GM21717 (cell line): ENCODE results near the gene CD200.

Experiments used
- ATAC-seq: cut with Tn5 transposase; IDR thresholded peaks from one replicate; pipeline ENCODE4 v1.9.1; 2021; ENCODE audit warnings: mild to moderate bottlenecking, moderate library complexity; ENCODE audit not compliant: unreplicated experiment

Gene CD200

GRCh38 chr3:112331851-112332250, 1.1 kb upstream of the CD200 start:
- no peak for ATAC-seq

GRCh38 chr3:112333381-112334317, 693 bp downstream of the CD200 start:
- ATAC-seq = no peak

DNA sequence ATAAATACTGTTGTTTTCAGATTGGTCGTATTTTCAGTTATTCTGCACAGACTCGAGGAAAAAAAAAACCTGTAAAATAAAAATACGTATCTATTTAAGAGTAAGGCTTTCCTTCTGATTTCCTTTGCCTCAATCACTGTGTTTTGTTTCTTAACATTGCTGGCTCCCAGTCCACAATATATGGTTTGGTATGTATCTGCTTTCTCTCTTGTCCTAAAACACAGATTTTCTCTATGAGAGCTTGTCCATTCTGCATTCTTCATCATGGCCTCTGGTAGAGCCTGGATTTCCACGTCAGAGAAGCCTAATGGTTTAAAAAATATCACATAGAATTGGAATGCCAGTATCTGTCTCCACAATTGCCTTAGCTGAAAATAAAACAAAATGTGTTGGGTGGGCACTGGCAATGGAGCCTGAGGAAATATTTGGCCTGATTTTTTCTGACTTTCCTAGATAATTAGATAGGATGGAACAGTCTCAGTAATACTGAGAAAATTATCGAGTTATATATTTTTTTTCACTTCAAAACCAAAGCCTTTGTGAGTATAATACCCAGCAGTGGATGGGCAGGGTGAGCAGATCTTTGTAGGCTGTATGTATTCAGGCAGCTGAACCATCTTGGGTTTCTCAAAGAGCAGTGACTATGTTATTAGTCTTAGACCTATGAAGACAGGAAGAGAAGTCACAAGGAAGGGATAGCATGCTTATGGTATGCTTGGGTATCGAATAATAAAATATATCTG, 1.9 kb downstream of the CD200 start:
- no peak for ATAC-seq

DNA sequence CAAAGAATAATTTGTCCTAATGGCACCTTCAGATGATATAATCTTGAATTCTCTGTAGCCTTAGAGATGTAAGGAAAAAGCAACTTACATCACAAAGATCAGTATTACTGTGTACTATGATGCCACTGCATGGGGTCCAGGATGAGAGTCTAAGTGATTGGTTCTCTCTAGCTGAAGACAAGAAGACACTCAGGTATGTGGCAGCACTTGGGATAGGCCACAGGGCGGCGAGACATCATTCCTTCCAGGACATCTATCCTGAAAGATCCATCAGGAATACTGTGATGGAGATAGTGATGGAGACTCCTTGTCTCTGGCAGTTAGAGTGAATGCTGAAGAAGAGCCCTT, 2.5 kb downstream of the CD200 start:
- no peak for ATAC-seq

GRCh38 chr3:112338021-112338726, 5.2 kb downstream of the CD200 start:
- ATAC-seq = no peak

DNA sequence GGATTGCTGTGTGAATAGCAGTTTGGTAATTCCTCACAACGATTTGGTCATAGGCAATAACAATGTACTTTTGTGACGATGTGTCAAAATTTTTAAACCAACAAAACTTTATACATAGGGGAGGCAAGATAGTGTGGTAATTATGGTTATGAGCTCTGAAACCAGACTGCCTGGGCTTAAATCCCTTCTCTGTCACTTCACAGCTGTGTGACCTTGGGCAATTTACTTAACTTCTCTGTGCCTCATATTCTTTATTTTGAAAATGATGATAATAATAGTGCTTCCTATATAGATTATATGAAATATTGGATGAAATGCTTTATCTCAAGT, 5.7 kb downstream of the CD200 start:
- ATAC-seq = no peak

GRCh38 chr3:112339134-112339533, 6.2 kb downstream of the CD200 start:
- no peak for ATAC-seq

DNA sequence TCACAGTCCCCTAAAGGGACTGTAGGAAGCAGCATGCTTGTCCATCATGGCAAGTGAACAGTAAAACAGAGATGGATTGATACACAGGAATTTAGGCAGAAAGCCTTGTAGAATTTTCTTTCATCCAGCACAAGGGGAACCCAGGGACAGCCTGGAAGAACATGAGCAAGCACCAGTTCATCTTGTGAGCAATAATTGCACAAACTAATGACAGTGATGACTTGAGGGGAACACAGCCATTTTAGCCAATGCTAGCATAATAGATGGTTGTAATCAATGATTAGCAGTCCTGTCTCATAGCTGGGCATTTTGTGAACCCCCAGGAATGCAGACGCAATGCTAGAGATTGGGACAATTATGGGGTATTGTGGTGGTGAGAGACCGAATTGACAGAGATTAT, 6.7 kb downstream of the CD200 start:
- no peak for ATAC-seq

GRCh38 chr3:112341386-112341785, 8.4 kb downstream of the CD200 start:
- ATAC-seq = no peak

- ATAC-seq = no peak
Observed at GRCh38 chr3:112345681-112346080, 12.7 kb downstream of the CD200 start.

DNA sequence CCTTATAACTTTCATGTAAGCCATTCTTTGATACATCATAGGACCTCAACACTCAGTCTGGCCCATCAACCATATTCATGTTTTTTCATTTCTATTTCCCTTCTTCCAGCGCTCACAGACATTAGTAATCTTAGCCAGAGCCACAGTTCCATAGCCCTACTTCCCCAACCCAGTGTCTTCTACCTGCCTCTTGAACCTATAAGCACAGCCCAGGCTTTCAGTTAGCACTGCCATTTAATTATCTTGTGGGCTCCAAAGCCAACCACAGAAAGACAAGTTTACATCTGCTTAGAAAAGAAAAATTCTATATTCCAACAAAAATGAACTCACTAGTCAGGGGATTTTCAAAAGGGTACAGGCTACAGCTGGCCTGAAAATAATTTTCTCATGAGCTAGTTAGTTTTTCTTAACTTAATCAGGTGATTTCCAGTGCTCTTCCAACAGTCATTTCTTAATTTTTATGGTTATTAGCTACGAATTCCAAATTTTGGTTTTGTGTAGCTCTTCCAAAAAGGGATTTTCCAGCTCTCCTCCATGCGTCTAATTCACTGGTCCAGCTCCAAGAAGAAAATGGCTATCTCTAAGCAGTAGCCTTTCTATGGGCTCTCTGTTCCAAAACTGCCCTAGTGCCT, 13.7 kb downstream of the CD200 start:
- no peak for ATAC-seq

DNA sequence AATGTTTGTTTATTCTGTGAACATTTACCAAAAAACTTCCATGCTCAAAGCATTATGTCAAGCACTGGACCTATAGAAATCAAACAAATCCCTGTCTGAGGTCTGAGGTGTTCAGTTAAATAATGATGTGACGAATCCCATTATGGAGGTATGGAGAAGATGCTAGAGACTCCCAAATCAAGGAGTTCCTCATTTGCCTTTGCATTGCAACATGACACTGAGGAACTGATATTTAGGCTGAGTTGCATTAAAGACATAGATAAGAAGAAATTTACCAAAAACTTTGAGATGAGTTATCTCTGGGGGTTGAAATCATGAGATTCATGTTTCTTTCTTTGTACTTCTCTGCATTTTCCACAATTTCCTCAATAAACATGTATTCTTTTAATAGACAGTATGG, 16.0 kb downstream of the CD200 start:
- ATAC-seq = no peak

DNA sequence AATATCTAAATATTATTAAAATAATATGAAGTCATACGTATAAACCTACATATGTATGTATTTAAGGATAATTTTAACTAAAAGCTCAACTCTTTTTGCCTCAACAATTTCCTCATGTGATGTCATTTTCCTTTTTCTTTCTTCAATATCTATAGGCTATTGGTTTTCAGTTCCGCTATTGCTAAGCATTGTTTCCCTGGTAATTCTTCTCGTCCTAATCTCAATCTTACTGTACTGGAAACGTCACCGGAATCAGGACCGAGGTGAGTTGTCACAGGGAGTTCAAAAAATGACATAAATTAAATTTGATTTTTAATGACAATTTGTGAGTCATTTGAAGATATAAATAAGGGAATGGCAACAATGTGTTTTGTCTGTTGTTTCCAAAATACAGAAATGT, 16.6 kb downstream of the CD200 start:
- no peak for ATAC-seq

GRCh38 chr3:112350018-112350810, 17.3 kb downstream of the CD200 start:
- ATAC-seq = no peak

GRCh38 chr3:112351036-112351435, 18.1 kb downstream of the CD200 start:
- no peak for ATAC-seq

DNA sequence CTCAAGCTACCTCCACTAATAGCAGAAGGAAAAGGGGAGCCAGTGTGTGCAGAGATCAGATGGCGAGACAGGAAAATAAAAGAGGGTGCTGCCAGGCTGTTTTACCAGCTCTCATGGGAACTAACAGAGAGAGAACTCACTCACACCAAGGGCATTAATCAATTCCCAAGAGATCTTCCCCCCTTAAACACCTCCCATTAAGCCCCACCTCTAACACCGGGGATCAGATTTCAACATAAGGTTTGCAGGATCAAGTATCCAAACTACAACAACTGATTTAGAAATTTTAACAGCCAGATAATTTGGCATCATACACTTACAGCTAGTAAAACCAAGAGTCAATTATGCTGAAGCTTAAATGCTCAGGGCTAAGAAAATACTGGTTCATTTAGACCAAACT, 18.9 kb downstream of the CD200 start:
- ATAC-seq = no peak

DNA sequence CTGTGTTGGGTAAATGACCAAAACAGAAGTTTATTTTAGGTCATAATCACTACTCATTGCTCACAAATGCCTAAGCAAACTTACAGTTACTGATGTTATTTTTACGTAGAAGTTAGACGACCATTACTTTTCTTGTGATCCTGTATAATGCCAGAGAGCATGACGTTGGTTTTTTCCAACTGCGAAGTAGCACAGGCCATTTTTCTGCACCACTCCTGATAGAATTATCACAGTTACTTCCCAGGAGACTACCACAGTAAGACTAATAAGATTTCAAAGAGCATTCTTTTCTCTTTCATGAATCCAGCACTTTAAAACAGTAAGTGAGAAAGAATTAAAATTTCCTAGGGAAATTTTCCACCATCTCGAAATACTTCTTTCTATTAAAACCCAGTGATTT, 19.8 kb downstream of the CD200 start:
- no peak for ATAC-seq

DNA sequence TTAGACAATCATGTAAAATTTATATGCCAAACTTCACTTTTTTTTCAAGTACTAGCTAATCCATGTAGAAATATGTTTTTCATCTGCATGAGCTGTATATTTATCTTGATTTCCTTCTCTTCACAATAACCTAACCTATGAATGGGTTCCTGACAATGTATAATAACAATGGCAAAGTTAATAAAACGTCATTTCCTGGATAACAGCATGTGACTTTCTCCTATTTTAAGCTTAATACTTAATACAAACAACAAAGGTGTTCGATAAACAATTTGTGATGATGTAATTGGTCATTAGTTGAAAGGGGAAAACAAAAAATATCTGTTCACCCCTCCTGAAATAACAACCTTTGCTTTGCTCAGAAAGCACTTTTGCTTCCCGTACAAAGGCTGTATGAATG, 20.4 kb downstream of the CD200 start:
- no peak for ATAC-seq

GRCh38 chr3:112354642-112355306, 21.8 kb downstream of the CD200 start:
- no peak for ATAC-seq

GRCh38 chr3:112355307-112355687, 22.3 kb downstream of the CD200 start:
- ATAC-seq = no peak
